Measurements from ENCODE around the gene CEND1.
A peak's percentile ranks its signal among the peaks of the same experiment; 100 is the strongest.

The CEND1 gene

GRCh38 chr11:811446-812245 is 21.8 kb upstream of the CEND1 start:
- no peak for DNase-seq (ENCODE audit: low spot score)

- DNase-seq (ENCODE audit: low spot score), result no peak
Measured at GRCh38 chr11:810040-810567, 20.2 kb upstream of the CEND1 start.

- DNase-seq (ENCODE audit: low spot score), result peak; percentile 98
Measured at GRCh38 chr11:809287-810039, 19.6 kb upstream of the CEND1 start, which contains the start of gene RPLP2. Gene RPLP2, plus strand, starts transcription at chr11:809967. Its CDS starts 268 bp downstream, at chr11:810235.

GRCh38 chr11:808427-809286 is 18.8 kb upstream of the CEND1 start:
- DNase-seq (ENCODE audit: low spot score), result peak; percentile 90

GRCh38 chr11:804599-804964 is 14.7 kb upstream of the CEND1 start:
- no peak for DNase-seq (ENCODE audit: low spot score)

- peak; percentile 53 for DNase-seq (ENCODE audit: low spot score)
Measured at GRCh38 chr11:803770-804598, 14.1 kb upstream of the CEND1 start.

- DNase-seq (ENCODE audit: low spot score), result no peak
Measured at GRCh38 chr11:803467-803742, 13.5 kb upstream of the CEND1 start.

- no peak for DNase-seq (ENCODE audit: low spot score)
Measured at GRCh38 chr11:802693-803466, 13.0 kb upstream of the CEND1 start.

GRCh38 chr11:802018-802617 is 12.2 kb upstream of the CEND1 start:
- no peak for DNase-seq (ENCODE audit: low spot score)

GRCh38 chr11:801097-801780 is 11.3 kb upstream of the CEND1 start:
- DNase-seq (ENCODE audit: low spot score), result no peak

GRCh38 chr11:800473-800872 is 10.6 kb upstream of the CEND1 start:
- DNase-seq (ENCODE audit: low spot score), result no peak

GRCh38 chr11:799641-800316 is 9.9 kb upstream of the CEND1 start:
- DNase-seq (ENCODE audit: low spot score), result no peak

GRCh38 chr11:798093-798713 is 8.3 kb upstream of the CEND1 start, which contains the start of gene SLC25A22:
Gene SLC25A22, minus strand, starts transcription at chr11:798281. Its CDS starts 3,275 bp downstream, at chr11:795006.
- DNase-seq (ENCODE audit: low spot score), result peak; percentile 96

GRCh38 chr11:797296-798092 is 7.6 kb upstream of the CEND1 start:
- DNase-seq (ENCODE audit: low spot score), result peak; percentile 90

- peak; percentile 68 for DNase-seq (ENCODE audit: low spot score)
Measured at GRCh38 chr11:796565-797295, 6.8 kb upstream of the CEND1 start.

- DNase-seq (ENCODE audit: low spot score), result peak; percentile 94
Measured at GRCh38 chr11:795634-796564, 6.0 kb upstream of the CEND1 start.

Data from AG08396 (cell line).